SK-N-SH treated with all-trans-retinoic acid at 6 μM for 48 hours (cell line): ENCODE measurements around the gene KIF12.

Source experiments
- ARNTL ChIP-seq: fragments of 450-650 bp; formaldehyde crosslinking; IDR thresholded peaks from 2 replicates; pipeline ENCODE4 v1.5.0; 2020; ENCODE audit warnings: low read depth, mild to moderate bottlenecking, moderate library complexity, borderline replicate concordance
- ISL1 ChIP-seq: fragments of 250-450 bp; sonication (Bioruptor Pico); IDR thresholded peaks from 2 replicates; pipeline ENCODE4 v2.1.2; 2022; ENCODE audit warnings: mild to moderate bottlenecking, moderate library complexity
- POU6F1 ChIP-seq: fragments of 250-450 bp; sonication (Bioruptor Pico); IDR thresholded peaks from 2 replicates; pipeline ENCODE4 v1.8.0; 2021; ENCODE audit warnings: low read depth, mild to moderate bottlenecking, moderate library complexity, borderline replicate concordance
- PPARA ChIP-seq: fragments of 250-450 bp; sonication (Bioruptor Pico); IDR thresholded peaks from 2 replicates; pipeline ENCODE4 v1.5.0; 2020; ENCODE audit warnings: mild to moderate bottlenecking, borderline replicate concordance
- SNAI2 ChIP-seq: fragments of 250-450 bp; sonication (Bioruptor Pico); IDR thresholded peaks from 2 replicates; pipeline ENCODE4 v1.5.0; 2020; ENCODE audit warnings: mild to moderate bottlenecking, moderate library complexity
- TF ChIP-seq, protein P1 (sequence below): fragments of 250-450 bp; sonication (Bioruptor Pico); IDR thresholded peaks from 2 replicates; pipeline ENCODE4 v1.5.0; 2020; ENCODE audit warnings: mild to moderate bottlenecking, moderate library complexity
- TF ChIP-seq, protein P2 (sequence below): fragments of 250-450 bp; sonication (Bioruptor Pico); IDR thresholded peaks from 2 replicates; pipeline ENCODE4 v1.8.0; 2020; ENCODE audit warnings: mild to moderate bottlenecking, moderate library complexity, borderline replicate concordance

DNA sequence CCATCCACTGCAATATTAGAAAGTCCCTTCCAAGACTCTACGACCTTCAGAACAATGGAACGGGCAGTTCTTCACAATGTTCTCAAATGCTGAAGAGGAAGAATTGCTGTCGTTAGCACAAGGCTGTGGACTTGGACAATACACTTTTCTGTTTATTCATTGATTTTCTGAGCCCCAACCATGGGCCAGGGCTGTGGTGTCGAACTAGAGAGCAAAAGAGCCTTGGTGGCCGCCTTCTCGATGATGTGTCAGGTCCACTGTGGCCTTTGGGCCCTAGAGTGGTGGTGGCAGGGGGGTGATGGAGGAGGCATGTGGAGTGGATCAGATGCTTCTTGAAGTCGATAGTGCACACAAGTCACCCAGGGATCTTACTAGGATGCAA is 18.5 kb upstream of the KIF12 start:
- TF ChIP-seq SNAI2 (CRISPR knock-in tag) (no peak), ARNTL (CRISPR knock-in tag) (no peak), ISL1 (no peak), PPARA (CRISPR knock-in tag) (no peak), POU6F1 (no peak)
- TF ChIP-seq, protein P1, sequence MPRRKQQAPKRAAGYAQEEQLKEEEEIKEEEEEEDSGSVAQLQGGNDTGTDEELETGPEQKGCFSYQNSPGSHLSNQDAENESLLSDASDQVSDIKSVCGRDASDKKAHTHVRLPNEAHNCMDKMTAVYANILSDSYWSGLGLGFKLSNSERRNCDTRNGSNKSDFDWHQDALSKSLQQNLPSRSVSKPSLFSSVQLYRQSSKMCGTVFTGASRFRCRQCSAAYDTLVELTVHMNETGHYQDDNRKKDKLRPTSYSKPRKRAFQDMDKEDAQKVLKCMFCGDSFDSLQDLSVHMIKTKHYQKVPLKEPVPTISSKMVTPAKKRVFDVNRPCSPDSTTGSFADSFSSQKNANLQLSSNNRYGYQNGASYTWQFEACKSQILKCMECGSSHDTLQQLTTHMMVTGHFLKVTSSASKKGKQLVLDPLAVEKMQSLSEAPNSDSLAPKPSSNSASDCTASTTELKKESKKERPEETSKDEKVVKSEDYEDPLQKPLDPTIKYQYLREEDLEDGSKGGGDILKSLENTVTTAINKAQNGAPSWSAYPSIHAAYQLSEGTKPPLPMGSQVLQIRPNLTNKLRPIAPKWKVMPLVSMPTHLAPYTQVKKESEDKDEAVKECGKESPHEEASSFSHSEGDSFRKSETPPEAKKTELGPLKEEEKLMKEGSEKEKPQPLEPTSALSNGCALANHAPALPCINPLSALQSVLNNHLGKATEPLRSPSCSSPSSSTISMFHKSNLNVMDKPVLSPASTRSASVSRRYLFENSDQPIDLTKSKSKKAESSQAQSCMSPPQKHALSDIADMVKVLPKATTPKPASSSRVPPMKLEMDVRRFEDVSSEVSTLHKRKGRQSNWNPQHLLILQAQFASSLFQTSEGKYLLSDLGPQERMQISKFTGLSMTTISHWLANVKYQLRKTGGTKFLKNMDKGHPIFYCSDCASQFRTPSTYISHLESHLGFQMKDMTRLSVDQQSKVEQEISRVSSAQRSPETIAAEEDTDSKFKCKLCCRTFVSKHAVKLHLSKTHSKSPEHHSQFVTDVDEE (CRISPR knock-in tag) = no peak
- TF ChIP-seq, protein P2, sequence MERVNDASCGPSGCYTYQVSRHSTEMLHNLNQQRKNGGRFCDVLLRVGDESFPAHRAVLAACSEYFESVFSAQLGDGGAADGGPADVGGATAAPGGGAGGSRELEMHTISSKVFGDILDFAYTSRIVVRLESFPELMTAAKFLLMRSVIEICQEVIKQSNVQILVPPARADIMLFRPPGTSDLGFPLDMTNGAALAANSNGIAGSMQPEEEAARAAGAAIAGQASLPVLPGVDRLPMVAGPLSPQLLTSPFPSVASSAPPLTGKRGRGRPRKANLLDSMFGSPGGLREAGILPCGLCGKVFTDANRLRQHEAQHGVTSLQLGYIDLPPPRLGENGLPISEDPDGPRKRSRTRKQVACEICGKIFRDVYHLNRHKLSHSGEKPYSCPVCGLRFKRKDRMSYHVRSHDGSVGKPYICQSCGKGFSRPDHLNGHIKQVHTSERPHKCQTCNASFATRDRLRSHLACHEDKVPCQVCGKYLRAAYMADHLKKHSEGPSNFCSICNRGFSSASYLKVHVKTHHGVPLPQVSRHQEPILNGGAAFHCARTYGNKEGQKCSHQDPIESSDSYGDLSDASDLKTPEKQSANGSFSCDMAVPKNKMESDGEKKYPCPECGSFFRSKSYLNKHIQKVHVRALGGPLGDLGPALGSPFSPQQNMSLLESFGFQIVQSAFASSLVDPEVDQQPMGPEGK (CRISPR knock-in tag) = no peak
